H1 (cell line): ENCODE results near the gene PDGFD. TPM values are rescaled to one million over a fixed set of nuclear protein-coding genes. Genes with fewer than 3 reads are reported as not detected.

Experiments
- CTCF ChIA-PET: fragments of 300-600 bp; sonication (Branson Sonifier 250); formaldehyde crosslinking; loops from one replicate; lab custom pipeline; 2021; ENCODE audit not compliant: partially characterized antibody; lab: Charles Lee
- POLR2A ChIA-PET: fragments of 300-600 bp; sonication (Branson Sonifier 250); formaldehyde crosslinking; loops from one replicate; lab custom pipeline; 2021; ENCODE audit warnings: inconsistent platforms; ENCODE audit not compliant: partially characterized antibody; lab: Charles Lee
- DNase-seq, 2 experiments: peaks; one replicate each; pipeline versions ENCODE4 v3.0.0 to v3.0.0-alpha.2; 2010 to 2022; ENCODE audit warnings: low spot score in 2 of 2, low read depth in 1 of 2, mixed read lengths in 1 of 2
- FAIRE-seq: peaks from 2 replicates; lab custom pipeline; 2011; peaks lifted over from hg19 to GRCh38; lab: Jason Lieb, UNC
- H2AFZ ChIP-seq: 2 replicates; pipeline ENCODE4 v1.8.1; 2012; ENCODE audit warnings: low read length, inconsistent platforms
- H2AK5ac ChIP-seq: 2 replicates; pipeline ENCODE4 v1.6.1; 2013; ENCODE audit warnings: low read depth, low read length
- H2BK120ac ChIP-seq: replicated peaks from 2 replicates; pipeline ENCODE3; 2013; ENCODE audit warnings: low read depth, low read length, inconsistent platforms
- H2BK12ac ChIP-seq: 2 replicates; pipeline ENCODE4 v1.6.1; 2013; ENCODE audit warnings: low read depth, low read length
- H2BK15ac ChIP-seq: 2 replicates; pipeline ENCODE4 v1.6.1; 2013; ENCODE audit warnings: low read length
- H2BK20ac ChIP-seq: 2 replicates; pipeline ENCODE4 v1.6.1; 2013; ENCODE audit warnings: low read length
- H2BK5ac ChIP-seq: 2 replicates; pipeline ENCODE4 v1.6.1; 2013; ENCODE audit warnings: low read depth, low read length
- H3K14ac ChIP-seq: 2 replicates; pipeline ENCODE4 v1.6.1; 2013; ENCODE audit warnings: inconsistent platforms; ENCODE audit not compliant: insufficient read length
- H3K18ac ChIP-seq: 2 replicates; pipeline ENCODE4 v1.6.1; 2013; ENCODE audit warnings: low read length; ENCODE audit errors: extremely low read depth
- H3K23ac ChIP-seq: 2 replicates; pipeline ENCODE4 v1.6.1; 2013; ENCODE audit warnings: inconsistent platforms; ENCODE audit not compliant: insufficient read length
- H3K23me2 ChIP-seq: 2 replicates; pipeline ENCODE4 v1.6.1; 2013; ENCODE audit warnings: low read depth, low read length
- H3K27ac ChIP-seq: 2 replicates; pipeline ENCODE4 v1.6.1; 2011; ENCODE audit warnings: low read depth, low read length, inconsistent platforms
- H3K27me3 ChIP-seq, 4 experiments: replicated peaks in 1 of 4; 1 replicate in 1 of 4; 2 replicates in 3 of 4; pipeline versions ENCODE4 v1.6.1 to v1.8.1; 2011 to 2013; ENCODE audit warnings: low read length in 3 of 4, mild to moderate bottlenecking in 3 of 4, inconsistent platforms in 2 of 4, mixed read lengths in 2 of 4, moderate library complexity in 1 of 4; ENCODE audit not compliant: control insufficient read depth in 3 of 4, insufficient read depth in 3 of 4; ENCODE audit errors: extremely low read depth in 1 of 4
- H3K36me3 ChIP-seq, 4 experiments: 2 replicates each; pipeline versions ENCODE4 v1.6.1 to v1.8.1; 2011 to 2013; ENCODE audit warnings: mild to moderate bottlenecking in 4 of 4, low read length in 3 of 4, moderate library complexity in 2 of 4, control low read depth in 1 of 4, inconsistent platforms in 1 of 4; ENCODE audit not compliant: insufficient read depth in 4 of 4, control insufficient read depth in 2 of 4
- H3K4ac ChIP-seq: replicated peaks from 2 replicates; pipeline ENCODE3; 2013; ENCODE audit warnings: low read length, low read depth, mixed read lengths, inconsistent platforms; ENCODE audit not compliant: insufficient read length
- H3K4me1 ChIP-seq, 4 experiments: replicated peaks in 1 of 4; 1 replicate in 1 of 4; 2 replicates in 3 of 4; pipeline versions ENCODE4 v1.6.1 to v1.8.1; 2011 to 2013; ENCODE audit warnings: low read length in 3 of 4, inconsistent platforms in 2 of 4, mixed read lengths in 1 of 4; ENCODE audit not compliant: insufficient read depth in 4 of 4, control insufficient read depth in 3 of 4
- H3K4me2 ChIP-seq, 2 experiments: 2 replicates each; pipeline versions ENCODE4 v1.6.1 to v1.8.1; 2011 to 2013; ENCODE audit warnings: low read depth in 2 of 2, low read length in 2 of 2, control low read depth in 1 of 2, inconsistent platforms in 1 of 2, mild to moderate bottlenecking in 1 of 2; ENCODE audit not compliant: insufficient read depth in 1 of 2
- H3K4me3 ChIP-seq, 4 experiments: fragments of 200-600, 300-600 bp in 1 of 4; sonication (generic), shearing (Covaris generic), sonication (Bioruptor Twin) in 1 of 4; 2 replicates each; pipeline versions ENCODE4 v1.5.1 to v1.8.1; 2011 to 2016; ENCODE audit warnings: low read length in 4 of 4, low read depth in 3 of 4, control low read depth in 2 of 4, inconsistent platforms in 2 of 4, mild to moderate bottlenecking in 2 of 4, mixed read lengths in 1 of 4, moderate library complexity in 1 of 4; ENCODE audit not compliant: insufficient read depth in 2 of 4; ENCODE audit errors: extremely low read depth in 1 of 4
- H3K56ac ChIP-seq: replicated peaks from 2 replicates; pipeline ENCODE3; 2013; ENCODE audit warnings: low read depth, mild to moderate bottlenecking, mixed read lengths, low read length, inconsistent platforms; ENCODE audit not compliant: insufficient read length
- H3K79me1 ChIP-seq: 2 replicates; pipeline ENCODE4 v1.6.1; 2013; ENCODE audit warnings: low read depth, low read length, control low read depth
- H3K79me2 ChIP-seq, 2 experiments: 2 replicates each; pipeline versions ENCODE4 v1.6.1 to v1.8.1; 2012 to 2013; ENCODE audit warnings: low read length in 2 of 2, mild to moderate bottlenecking in 2 of 2, inconsistent platforms in 1 of 2; ENCODE audit not compliant: insufficient read depth in 2 of 2, control insufficient read depth in 1 of 2
- H3K9ac ChIP-seq, 4 experiments: replicated peaks in 1 of 4; 1 replicate in 1 of 4; 2 replicates in 3 of 4; pipeline versions ENCODE4 v1.6.1 to v1.8.1; 2011 to 2013; ENCODE audit warnings: low read depth in 3 of 4, low read length in 3 of 4, control low read depth in 2 of 4, mild to moderate bottlenecking in 2 of 4, moderate library complexity in 2 of 4, inconsistent platforms in 1 of 4; ENCODE audit errors: extremely low read depth in 1 of 4
- H3K9me3 ChIP-seq, 2 experiments: 2 replicates each; pipeline versions ENCODE4 v1.6.1 to v1.8.1; 2012 to 2013; ENCODE audit warnings: mild to moderate bottlenecking in 2 of 2, moderate library complexity in 2 of 2, control low read depth in 1 of 2, inconsistent platforms in 1 of 2, low read depth in 1 of 2, low read length in 1 of 2, mixed read lengths in 1 of 2; ENCODE audit not compliant: insufficient read depth in 2 of 2
- H4K20me1 ChIP-seq, 2 experiments: replicated peaks in 1 of 2; 2 replicates each; pipeline versions ENCODE3 to v1.8.1; 2011 to 2013; ENCODE audit warnings: inconsistent platforms in 2 of 2, low read length in 2 of 2, mild to moderate bottlenecking in 1 of 2; ENCODE audit not compliant: insufficient read depth in 2 of 2, control insufficient read depth in 1 of 2
- H4K5ac ChIP-seq: 2 replicates; pipeline ENCODE4 v1.6.1; 2013; ENCODE audit warnings: low read length, low read depth, mixed read lengths, inconsistent platforms; ENCODE audit not compliant: insufficient read length
- H4K8ac ChIP-seq: 2 replicates; pipeline ENCODE4 v1.8.0; 2013; ENCODE audit warnings: mild to moderate bottlenecking, moderate library complexity, low read length, inconsistent platforms; ENCODE audit not compliant: insufficient read depth; ENCODE audit errors: extremely low read depth
- H4K91ac ChIP-seq: replicated peaks from 2 replicates; pipeline ENCODE3; 2013; ENCODE audit warnings: low read length, mixed read lengths, inconsistent platforms; ENCODE audit not compliant: insufficient read length
- ASH2L ChIP-seq: fragments of 200-600, 300-600 bp; sonication (generic); IDR thresholded peaks from one replicate; pipeline ENCODE4 v1.7.1; 2017; ENCODE audit warnings: low read length
- BACH1 ChIP-seq: IDR thresholded peaks from 2 replicates; pipeline ENCODE4 v1.6.1; 2012; ENCODE audit warnings: low read length, improper control_type of control experiment
- CBX5 ChIP-seq: fragments of 300-800, 300-1000 bp; sonication (generic); IDR thresholded peaks from 2 replicates; pipeline ENCODE4 v1.7.1; 2016; ENCODE audit warnings: antibody characterized with exemption, low read length, low read depth
- CBX8 ChIP-seq: fragments of 300-800, 300-1000 bp; sonication (generic); IDR thresholded peaks from 2 replicates; pipeline ENCODE4 v1.7.1; 2016; ENCODE audit warnings: low read depth, low read length, borderline replicate concordance
- CTBP2 ChIP-seq: IDR thresholded peaks from 2 replicates; pipeline ENCODE4 v1.7.0; 2011; ENCODE audit warnings: borderline replicate concordance, mild to moderate bottlenecking, moderate library complexity, mixed read lengths, low read length; ENCODE audit not compliant: insufficient read depth, insufficient read length
- GABPA ChIP-seq: IDR thresholded peaks from 2 replicates; pipeline ENCODE4 v1.6.1; 2011; ENCODE audit warnings: mild to moderate bottlenecking, low read length, moderate library complexity, borderline replicate concordance; ENCODE audit not compliant: insufficient read depth
- PHF8 ChIP-seq: fragments of 200-600 bp; sonication (generic); conservative IDR thresholded peaks from 2 replicates; pipeline ENCODE4 v1.7.1; 2012; ENCODE audit warnings: low read depth, mild to moderate bottlenecking, inconsistent platforms, low read length, moderate library complexity
- POLR2AphosphoS5 ChIP-seq: IDR thresholded peaks from 2 replicates; pipeline ENCODE4 v1.6.1; 2011; ENCODE audit warnings: low read depth, low read length
- RBBP5 ChIP-seq: IDR thresholded peaks from 2 replicates; pipeline ENCODE4 v1.7.1; 2012; ENCODE audit warnings: low read depth, mild to moderate bottlenecking, inconsistent platforms, low read length, moderate library complexity, borderline replicate concordance
- SAP30 ChIP-seq: fragments of 300-600 bp; sonication (generic); IDR thresholded peaks from 2 replicates; pipeline ENCODE4 v1.7.1; 2012; ENCODE audit warnings: low read length, moderate library complexity, mild to moderate bottlenecking, inconsistent platforms; ENCODE audit not compliant: insufficient read depth, insufficient replicate concordance
- SUZ12 ChIP-seq: fragments of 200-600 bp; sonication (generic); IDR thresholded peaks from 2 replicates; pipeline ENCODE4 v1.6.1; 2012; ENCODE audit warnings: mild to moderate bottlenecking, inconsistent platforms, low read length, moderate library complexity, mixed read lengths
- TBP ChIP-seq: IDR thresholded peaks from 2 replicates; pipeline ENCODE4 v1.6.1; 2011; ENCODE audit warnings: low read depth, low read length, improper control_type of control experiment
- TCF12 ChIP-seq: IDR thresholded peaks from 2 replicates; pipeline ENCODE4 v1.6.1; 2011; ENCODE audit warnings: low read depth, mild to moderate bottlenecking, low read length
- ZNF274 ChIP-seq: IDR thresholded peaks from 2 replicates; pipeline ENCODE4 v1.7.0; 2012; ENCODE audit warnings: low read length, borderline replicate concordance; ENCODE audit errors: extremely low read depth
- WGBS, 2 experiments: shearing (Covaris generic) in 1 of 2; methylation state at CpG; one replicate each; pipeline versions ENCODE4 v1.1.6 to v1.1.7; 2013 to 2015; ENCODE audit warnings: low lambda C conversion rate in 2 of 2, mixed read lengths in 2 of 2, inconsistent platforms in 1 of 2, low coverage in 1 of 2, missing lambda C conversion rate in 1 of 2; ENCODE audit not compliant: insufficient replicate concordance in 2 of 2, insufficient coverage in 1 of 2, insufficient read length in 1 of 2; ENCODE audit errors: extremely low coverage in 1 of 2, missing lambda C conversion rate in 1 of 2; 5-methylcytosine and 5-hydroxymethylcytosine counted together
- polyA plus RNA-seq, 7 experiments: library from polyadenylated mRNA; depleted of rRNA in 3 of 7; stranded (reverse) in 5 of 7; unstranded in 2 of 7; fragments of >200 nt in 5 of 7; fragments of 200-250 nt in 2 of 7; gene quantifications; 1 replicate in 5 of 7; 2 replicates in 1 of 7; 4 replicates in 1 of 7; pipeline versions ENCODE4 v1.2.1 to v1.2.3, GENCODE V29; 2011 to 2013; ENCODE audit warnings: missing spikeins in 2 of 7, mixed read lengths in 2 of 7
- total RNA-seq: library from RNA; stranded (reverse); fragmentation: NEBNext Ultra II Directional; extraction: Animal tissue kit (Norgen Biotek cat#: 25700); gene quantifications from 2 replicates; pipeline ENCODE4 v1.2.1, GENCODE V29; 2021
- TF ChIP-seq, protein P1 (sequence below): IDR thresholded peaks from 2 replicates; pipeline ENCODE4 v1.6.1; 2011; ENCODE audit warnings: low read depth, mild to moderate bottlenecking, low read length; ENCODE audit not compliant: insufficient read depth

The PDGFD gene
- total and polyA plus RNA-seq, 2 of the 8 experiments (the other 6 are each of a cell fraction or from before 2014, with no cell fraction given): 1.1 to 3.9 TPM

DNA sequence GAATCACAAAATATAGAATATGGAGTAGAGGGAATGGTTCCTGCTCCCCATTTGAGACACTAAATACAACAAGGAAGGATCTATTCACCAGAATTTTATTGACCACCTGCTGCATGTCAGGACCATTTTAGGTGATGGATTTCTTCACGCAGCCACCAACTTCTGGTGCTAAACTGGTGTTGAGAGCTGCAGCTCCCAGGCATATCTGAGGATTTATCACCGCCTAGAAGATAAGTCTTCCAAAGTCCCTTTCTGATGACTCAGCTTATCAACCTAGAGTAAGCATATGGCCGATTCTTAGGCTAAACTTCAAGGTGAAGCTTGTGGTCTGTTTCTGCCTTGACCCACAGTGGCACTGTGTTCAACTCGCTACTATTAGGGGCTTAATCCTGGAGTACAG lies 120.8 kb downstream of the PDGFD start:
- no peak overlapping the region for H2BK15ac ChIP-seq
- H4K91ac ChIP-seq: no peak overlapping the region
- no peaks in the 10 kb centered on the region for H3K27me3 ChIP-seq
- H3K4me2 ChIP-seq: no peak overlapping the region
- H2AFZ ChIP-seq: no peak overlapping the region
- H4K5ac ChIP-seq: no peak overlapping the region
- no peaks in the 10 kb centered on the region for H4K20me1 ChIP-seq
- no peaks in the 10 kb centered on the region for H3K36me3 ChIP-seq
- ChIA-PET CTCF (no interaction called here), POLR2A (no interaction called here)
- H3K4ac ChIP-seq: no peak overlapping the region
- H3K56ac ChIP-seq: no peak overlapping the region
- H2BK5ac ChIP-seq: no peak overlapping the region
- H2BK20ac ChIP-seq: no peak overlapping the region
- H3K27ac ChIP-seq: no peak overlapping the region
- no peak overlapping the region for H3K9ac ChIP-seq
- H3K14ac ChIP-seq: no peak overlapping the region
- H4K8ac ChIP-seq: no peak overlapping the region
- H2BK12ac ChIP-seq: no peak overlapping the region
- H2AK5ac ChIP-seq: no peak overlapping the region
- no peaks in the 10 kb centered on the region for H3K9me3 ChIP-seq
- no peak overlapping the region for H2BK120ac ChIP-seq
- no peaks in the 10 kb centered on the region for H3K4me1 ChIP-seq
- H3K23ac ChIP-seq: no peak overlapping the region
- H3K79me1 ChIP-seq: no peaks in the 10 kb centered on the region
- no peak for FAIRE-seq
- no peak for DNase-seq
- no peak overlapping the region for H3K18ac ChIP-seq
- H3K4me3 ChIP-seq: no peak overlapping the region
- no peaks in the 10 kb centered on the region for H3K79me2 ChIP-seq
- 87% methylated on average over 4 of the region's 4 CpGs; no CpG with 5 or more reads in 1 of the 2 experiments for WGBS, 2 experiments
- H3K23me2 ChIP-seq: no peaks in the 10 kb centered on the region
- TF ChIP-seq TCF12: no peak
- TF ChIP-seq ASH2L: no peak
- TF ChIP-seq SUZ12: no peak
- TF ChIP-seq POLR2AphosphoS5: no peak
- no peak for TF ChIP-seq CBX8
- TF ChIP-seq RBBP5: no peak
- no peak for TF ChIP-seq GABPA
- TF ChIP-seq PHF8: no peak
- TF ChIP-seq ZNF274: no peak
- no peak for TF ChIP-seq TBP
- TF ChIP-seq, protein P1, sequence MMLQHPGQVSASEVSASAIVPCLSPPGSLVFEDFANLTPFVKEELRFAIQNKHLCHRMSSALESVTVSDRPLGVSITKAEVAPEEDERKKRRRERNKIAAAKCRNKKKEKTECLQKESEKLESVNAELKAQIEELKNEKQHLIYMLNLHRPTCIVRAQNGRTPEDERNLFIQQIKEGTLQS: no peak
- TF ChIP-seq CBX5: no peak
- TF ChIP-seq BACH1: no peak
- TF ChIP-seq SAP30: no peak
- no peak for TF ChIP-seq CTBP2
